Stomach (tissue), 9 donors: ENCODE data around the gene U2AF1L4. TPM values are rescaled to one million over a fixed set of nuclear protein-coding genes. Genes with fewer than 3 reads are reported as not detected.

Experiments used
- DNase-seq, 2 donors: peaks; one replicate each; pipeline versions ENCODE4 v3.0.0 to v3.0.0-alpha.2; 2013 to 2019
- H3K27ac ChIP-seq, 5 donors: fragments of 200-600 bp in 4 of 5; sonication (generic) in 4 of 5; one replicate each; pipeline ENCODE4 v1.5.1; 2013 to 2019; ENCODE audit warnings: mild to moderate bottlenecking in 1 of 5, moderate library complexity in 1 of 5
- H3K27me3 ChIP-seq, 3 donors: fragments of 200-600 bp; sonication (generic); one replicate each; pipeline ENCODE4 v1.5.1; 2017 to 2019; ENCODE audit warnings: mixed run types in 1 of 3
- H3K36me3 ChIP-seq, 4 donors: fragments of 200-600 bp; sonication (generic); 1 replicate in 3 of 4; 2 replicates in 1 of 4; pipeline ENCODE4 v1.5.1; 2016 to 2019
- H3K4me1 ChIP-seq, 4 donors: fragments of 200-600 bp; sonication (generic); one replicate each; pipeline ENCODE4 v1.5.1; 2016 to 2019
- H3K4me3 ChIP-seq, 4 donors: fragments of 200-600 bp; sonication (generic) in 3 of 4; one replicate each; pipeline ENCODE4 v1.5.1; 2016 to 2019; ENCODE audit warnings: mild to moderate bottlenecking in 1 of 4
- H3K9me3 ChIP-seq, 4 donors: fragments of 200-600 bp; sonication (generic); one replicate each; pipeline ENCODE4 v1.5.1; 2016 to 2019
- EP300 ChIP-seq: sonication (generic); formaldehyde crosslinking; IDR thresholded peaks from one replicate; pipeline ENCODE4 v1.6.1; 2017; ENCODE audit warnings: antibody characterized with exemption
- POLR2A ChIP-seq, 4 donors: fragments of 450-650 bp; IDR thresholded peaks; one replicate each; pipeline ENCODE4 v1.6.1; 2016; ENCODE audit warnings: antibody characterized with exemption in 4 of 4, control low read depth in 2 of 4, mild to moderate bottlenecking in 1 of 4, moderate library complexity in 1 of 4
- POLR2AphosphoS5 ChIP-seq, 3 donors: sonication (generic); formaldehyde crosslinking; IDR thresholded peaks; one replicate each; pipeline ENCODE4 v1.6.1; 2016; ENCODE audit warnings: antibody characterized with exemption in 3 of 3
- WGBS, 5 donors: extraction: QIAGEN DNeasy Blood & Tissue Kit in 3 of 5; methylation state at CpG; one replicate each; pipeline versions ENCODE4 v1.1.5 to v1.1.7; 2013 to 2018; 5-methylcytosine and 5-hydroxymethylcytosine counted together
- intact Hi-C: fragments of 100-400 bp; cut with DNase I; formaldehyde crosslinking; loops from one replicate; pipeline ENCODE4 v1.15.1; 2023; ENCODE audit warnings: low total_unique reads
- polyA plus RNA-seq, 3 donors: library from polyadenylated mRNA; stranded (reverse); fragments of 200-250 nt; gene quantifications; one replicate each; pipeline ENCODE4 v1.2.3, GENCODE V29; 2013
- total RNA-seq, 5 donors: library from RNA; depleted of rRNA; stranded (reverse); fragments of >200 nt; gene quantifications; one replicate each; pipeline versions ENCODE4 v1.1.0 to v1.2.3, GENCODE V29; 2014 to 2016
- TF ChIP-seq, protein P1 (sequence below), 7 experiments: fragments of 450-650 bp in 4 of 7; fragments of 200-600 bp in 3 of 7; sonication (generic) in 3 of 7; IDR thresholded peaks; one replicate each; pipeline ENCODE4 v1.5.1; 2016 to 2019; ENCODE audit warnings: antibody characterized with exemption in 7 of 7, control low read depth in 2 of 7, mild to moderate bottlenecking in 1 of 7
- donor health status: healthy with polysubstance abuse.
- donor health status: Bipolar disorder and iron deficiency.
- donor health status: healthy.

U2AF1L4 gene
- total and polyA plus RNA-seq, 8 donors, result 11.4 to 98.0 (median 48.9) TPM

DNA sequence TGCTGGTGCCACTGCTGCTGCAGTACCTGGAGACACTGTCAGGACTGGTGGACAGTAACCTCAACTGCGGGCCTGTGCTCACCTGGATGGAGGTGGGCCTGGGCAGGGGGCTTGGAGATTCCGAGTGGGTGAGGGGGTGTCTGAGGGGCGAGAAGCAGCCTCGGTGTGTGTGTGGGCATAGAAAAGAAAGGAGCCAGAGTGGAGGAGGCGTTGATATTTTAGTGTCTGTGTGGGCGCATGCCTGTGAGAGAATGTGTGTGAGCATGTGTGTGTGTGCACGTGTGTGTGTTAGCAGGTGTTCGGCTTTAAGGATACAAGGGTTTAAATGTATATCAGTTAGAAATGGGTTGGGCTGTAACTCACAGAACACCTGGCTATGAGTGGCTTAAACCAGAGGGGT, 33.8 kb upstream of the U2AF1L4 start:
- H3K9me3 ChIP-seq, result no peaks in the 10 kb centered on the region
- H3K4me3 ChIP-seq, result no peak overlapping the region
- 90 to 94% (median 93%) methylated on average over 8 of the region's 8 CpGs for WGBS, 5 donors
- no peak overlapping the region for H3K27ac ChIP-seq
- peaks cover 7 to 25% (median 21%) of the 10 kb centered on the region in 4 donors for H3K4me1 ChIP-seq
- H3K27me3 ChIP-seq, result no peaks in the 10 kb centered on the region
- TF ChIP-seq EP300, result no peak
- TF ChIP-seq, protein P1, sequence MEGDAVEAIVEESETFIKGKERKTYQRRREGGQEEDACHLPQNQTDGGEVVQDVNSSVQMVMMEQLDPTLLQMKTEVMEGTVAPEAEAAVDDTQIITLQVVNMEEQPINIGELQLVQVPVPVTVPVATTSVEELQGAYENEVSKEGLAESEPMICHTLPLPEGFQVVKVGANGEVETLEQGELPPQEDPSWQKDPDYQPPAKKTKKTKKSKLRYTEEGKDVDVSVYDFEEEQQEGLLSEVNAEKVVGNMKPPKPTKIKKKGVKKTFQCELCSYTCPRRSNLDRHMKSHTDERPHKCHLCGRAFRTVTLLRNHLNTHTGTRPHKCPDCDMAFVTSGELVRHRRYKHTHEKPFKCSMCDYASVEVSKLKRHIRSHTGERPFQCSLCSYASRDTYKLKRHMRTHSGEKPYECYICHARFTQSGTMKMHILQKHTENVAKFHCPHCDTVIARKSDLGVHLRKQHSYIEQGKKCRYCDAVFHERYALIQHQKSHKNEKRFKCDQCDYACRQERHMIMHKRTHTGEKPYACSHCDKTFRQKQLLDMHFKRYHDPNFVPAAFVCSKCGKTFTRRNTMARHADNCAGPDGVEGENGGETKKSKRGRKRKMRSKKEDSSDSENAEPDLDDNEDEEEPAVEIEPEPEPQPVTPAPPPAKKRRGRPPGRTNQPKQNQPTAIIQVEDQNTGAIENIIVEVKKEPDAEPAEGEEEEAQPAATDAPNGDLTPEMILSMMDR (IDR thresholded peaks at IDR 0.05), result no peak
- TF ChIP-seq POLR2AphosphoS5 (IDR thresholded peaks at IDR 0.05), result no peak
- no peak for TF ChIP-seq POLR2A (IDR thresholded peaks at IDR 0.05)
- no peak for DNase-seq
- intact Hi-C loops, result no loop called here
- peaks cover 5 to 57% (median 48%) of the 10 kb centered on the region in 4 donors for H3K36me3 ChIP-seq

DNA sequence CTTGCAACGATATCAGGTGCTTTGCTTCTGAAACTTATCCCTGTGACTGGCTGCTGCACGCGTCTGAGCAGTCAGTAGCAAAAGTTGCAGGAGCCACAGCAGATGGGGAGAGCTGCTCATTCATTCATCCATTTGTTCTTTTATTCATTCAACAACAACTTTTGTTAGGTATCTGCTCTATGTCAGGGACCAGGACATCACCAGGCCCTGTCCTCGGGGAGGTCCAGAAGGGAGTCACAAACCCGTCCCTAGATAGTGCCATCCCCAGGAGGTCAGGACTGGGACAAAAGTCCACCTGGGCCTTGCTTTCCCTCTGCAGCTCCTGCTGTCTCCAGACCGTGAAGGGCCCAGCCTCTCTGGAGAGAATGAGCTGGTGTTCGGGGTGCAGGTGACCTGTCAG, 32.7 kb upstream of the U2AF1L4 start:
- DNase-seq, result no peak
- Histone ChIP-seq H3K27me3 (no peaks in the 10 kb centered on the region), H3K4me3 (no peak overlapping the region), H3K36me3 (peaks cover 5 to 49% (median 46%) of the 10 kb centered on the region in 4 donors), H3K27ac (no peak overlapping the region), H3K9me3 (no peaks in the 10 kb centered on the region), H3K4me1 (peaks cover 7 to 25% (median 21%) of the 10 kb centered on the region in 4 donors)
- intact Hi-C loops, result no loop called here
- TF ChIP-seq, protein P1 (IDR thresholded peaks at IDR 0.05), result no peak
- TF ChIP-seq POLR2AphosphoS5 (IDR thresholded peaks at IDR 0.05), result no peak
- no peak for TF ChIP-seq POLR2A (IDR thresholded peaks at IDR 0.05)
- TF ChIP-seq EP300, result no peak
- WGBS, 5 donors, result 79 to 95% (median 83%) methylated on average over 6 to 7 of the region's 7 CpGs

DNA sequence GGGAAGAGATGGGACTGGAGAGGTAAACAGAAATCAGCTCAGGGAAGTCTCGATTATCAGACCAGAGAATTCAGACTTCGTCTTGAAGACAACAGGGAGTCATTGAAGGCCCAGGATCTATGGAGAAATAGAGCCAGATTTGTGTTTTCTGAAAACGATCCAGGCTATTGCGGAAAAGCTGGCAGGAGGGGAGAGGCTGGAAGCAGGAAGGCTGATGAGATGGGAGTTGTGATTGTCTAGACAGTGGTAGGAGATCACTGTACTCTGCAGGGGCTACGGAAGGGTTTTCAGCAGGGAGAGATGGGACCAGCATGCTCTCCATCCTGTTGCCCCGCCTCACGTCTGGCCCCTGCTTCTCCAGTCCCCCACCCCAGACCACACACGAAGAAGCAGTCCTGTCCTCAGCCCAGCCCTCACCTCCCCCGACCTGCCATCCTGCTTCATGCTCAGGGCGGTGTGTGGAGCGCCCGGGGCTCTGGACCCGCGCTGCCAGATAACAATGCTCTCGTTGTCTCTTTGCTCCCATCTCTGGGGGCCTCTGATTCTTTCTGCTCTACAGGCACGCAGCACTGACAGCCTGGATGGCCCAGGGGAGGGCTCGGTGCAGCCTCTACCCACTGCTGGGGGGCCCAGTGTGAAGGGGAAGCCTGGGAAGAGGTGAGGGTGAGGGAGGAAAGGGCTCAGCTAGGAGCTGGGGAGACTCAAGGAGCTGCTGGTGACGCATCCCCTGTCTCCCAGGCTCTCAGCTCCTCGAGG, 32.0 kb upstream of the U2AF1L4 start:
- no peaks in the 10 kb centered on the region for H3K27me3 ChIP-seq

DNA sequence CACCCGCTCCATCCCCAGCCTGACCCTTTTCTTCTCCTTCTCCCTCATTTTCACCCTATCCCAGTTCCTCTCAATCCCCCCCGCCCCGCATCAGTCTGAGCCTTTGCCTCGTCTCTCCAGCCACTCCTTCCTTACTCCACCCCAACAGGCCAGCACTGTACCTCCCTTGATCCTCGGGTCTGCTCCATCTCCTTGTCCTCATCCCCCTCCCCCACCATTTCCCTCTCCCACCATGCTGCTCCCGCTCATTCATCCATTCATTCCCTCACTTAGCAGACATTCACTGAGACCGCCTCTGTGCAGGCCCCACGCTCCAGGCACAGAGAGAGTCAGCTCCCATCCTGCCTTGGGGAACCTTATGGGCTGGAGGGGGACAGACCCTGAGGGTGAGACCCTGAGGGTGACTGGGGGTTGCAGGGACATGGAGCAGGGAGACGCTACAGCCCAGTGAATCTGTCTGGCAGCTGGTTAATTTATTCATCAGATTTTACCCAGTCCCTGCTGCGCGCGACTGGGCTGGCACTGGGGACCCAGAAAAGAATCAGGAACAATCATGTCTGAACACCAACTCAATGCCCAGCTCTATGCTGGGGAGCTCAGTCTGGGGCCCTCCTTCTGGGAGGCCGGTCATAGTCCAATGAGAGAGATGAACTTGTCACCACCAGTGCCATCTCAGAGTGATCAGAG, 31.0 kb upstream of the U2AF1L4 start:
- TF ChIP-seq POLR2AphosphoS5 (IDR thresholded peaks at IDR 0.05), result no peak
- TF ChIP-seq EP300, result no peak
- TF ChIP-seq, protein P1 (IDR thresholded peaks at IDR 0.05), result no peak
- no peak for TF ChIP-seq POLR2A (IDR thresholded peaks at IDR 0.05)
- peaks cover 0 to 32% (median 29%) of the 10 kb centered on the region in 4 donors for H3K36me3 ChIP-seq
- no peak for DNase-seq
- intact Hi-C loops, result no loop called here
- H3K27me3 ChIP-seq, result no peaks in the 10 kb centered on the region
- peaks cover 7 to 25% (median 21%) of the 10 kb centered on the region in 4 donors for H3K4me1 ChIP-seq
- no peaks in the 10 kb centered on the region for H3K9me3 ChIP-seq
- 44 to 69% (median 62%) methylated on average over 11 to 13 of the region's 13 CpGs for WGBS, 5 donors
- peak overlapping the region in 1 of 5 donors; percentile 77 for H3K27ac ChIP-seq
- peak overlapping the region; percentile 83 to 99 (median 94) for H3K4me3 ChIP-seq

More for the DNA sequence above, 32.0 kb upstream of the U2AF1L4 start:
- Histone ChIP-seq H3K27ac (no peak overlapping the region), H3K4me3 (no peak overlapping the region), H3K36me3 (peaks cover 0 to 42% (median 39%) of the 10 kb centered on the region in 4 donors), H3K4me1 (peaks cover 7 to 25% (median 21%) of the 10 kb centered on the region in 4 donors), H3K9me3 (no peaks in the 10 kb centered on the region)
- intact Hi-C loops, result no loop called here
- DNase-seq, result no peak
- WGBS, 5 donors, result 67 to 83% (median 78%) methylated on average over 18 to 19 of the region's 19 CpGs
- TF ChIP-seq POLR2AphosphoS5 (IDR thresholded peaks at IDR 0.05) (no peak), POLR2A (IDR thresholded peaks at IDR 0.05) (no peak)
- TF ChIP-seq, protein P1 (IDR thresholded peaks at IDR 0.05), result no peak
